H9 (cell line): Measurements from ENCODE around the gene RASA3. TPM values are rescaled to one million over a fixed set of nuclear protein-coding genes. Genes with fewer than 3 reads are reported as not detected.

Experiments
- DNase-seq: peaks from one replicate; pipeline ENCODE4 v3.0.0-alpha.2; 2017
- H2AFZ ChIP-seq: one replicate; pipeline ENCODE4 v1.6.1; 2013; ENCODE audit warnings: mild to moderate bottlenecking, low read length, control low read depth, moderate library complexity
- H2AK5ac ChIP-seq: 2 replicates; pipeline ENCODE4 v1.6.1; 2013; ENCODE audit warnings: low read length, control low read depth, mixed read lengths; ENCODE audit not compliant: insufficient read length
- H2BK120ac ChIP-seq: one replicate; pipeline ENCODE4 v1.6.1; 2013; ENCODE audit warnings: low read depth, mild to moderate bottlenecking, low read length, control low read depth, inconsistent platforms; ENCODE audit not compliant: poor library complexity, severe bottlenecking
- H2BK12ac ChIP-seq: 2 replicates; pipeline ENCODE4 v1.6.1; 2013; ENCODE audit warnings: low read length, control low read depth, mixed read lengths, low read depth; ENCODE audit not compliant: insufficient read length
- H2BK15ac ChIP-seq: 2 replicates; pipeline ENCODE4 v1.6.1; 2013; ENCODE audit warnings: low read depth, low read length, control low read depth
- H2BK20ac ChIP-seq: one replicate; pipeline ENCODE4 v1.6.1; 2013; ENCODE audit warnings: low read depth, mild to moderate bottlenecking, low read length, control low read depth, inconsistent platforms; ENCODE audit not compliant: poor library complexity, severe bottlenecking
- H2BK5ac ChIP-seq: 2 replicates; pipeline ENCODE4 v1.6.1; 2013; ENCODE audit warnings: low read length, control low read depth, mixed read lengths; ENCODE audit not compliant: insufficient read length
- H3K14ac ChIP-seq: 2 replicates; pipeline ENCODE4 v1.6.1; 2013; ENCODE audit warnings: low read length, control low read depth; ENCODE audit not compliant: insufficient read depth
- H3K18ac ChIP-seq: 2 replicates; pipeline ENCODE4 v1.6.1; 2013; ENCODE audit warnings: low read depth, mild to moderate bottlenecking, mixed read lengths, low read length, control low read depth; ENCODE audit not compliant: insufficient read length
- H3K23ac ChIP-seq: 2 replicates; pipeline ENCODE4 v1.6.1; 2013; ENCODE audit warnings: low read length, control low read depth, mixed read lengths, low read depth; ENCODE audit not compliant: insufficient read length
- H3K23me2 ChIP-seq: 2 replicates; pipeline ENCODE4 v1.6.1; 2013; ENCODE audit warnings: low read depth, mild to moderate bottlenecking, mixed read lengths, low read length, control low read depth; ENCODE audit not compliant: insufficient read length, poor library complexity, severe bottlenecking
- H3K27ac ChIP-seq: 2 replicates; pipeline ENCODE4 v1.5.1; 2013; ENCODE audit warnings: low read length, control low read depth, mixed read lengths, low read depth; ENCODE audit not compliant: insufficient read length
- H3K27me3 ChIP-seq: 2 replicates; pipeline ENCODE4 v1.6.1; 2013; ENCODE audit warnings: low read length, control low read depth, inconsistent platforms; ENCODE audit not compliant: insufficient read depth
- H3K4ac ChIP-seq: 2 replicates; pipeline ENCODE4 v1.6.1; 2013; ENCODE audit warnings: low read depth, mild to moderate bottlenecking, control low read depth, inconsistent platforms, low read length, moderate library complexity
- H3K4me1 ChIP-seq: 2 replicates; pipeline ENCODE4 v1.6.1; 2013; ENCODE audit warnings: low read length, control low read depth, inconsistent platforms; ENCODE audit not compliant: insufficient read depth
- H3K4me2 ChIP-seq: 2 replicates; pipeline ENCODE4 v1.6.1; 2013; ENCODE audit warnings: low read length, control low read depth, mixed read lengths; ENCODE audit not compliant: insufficient read length, insufficient read depth
- H3K56ac ChIP-seq: 2 replicates; pipeline ENCODE4 v1.6.1; 2013; ENCODE audit warnings: low read depth, mild to moderate bottlenecking, mixed read lengths, low read length, control low read depth; ENCODE audit not compliant: insufficient read length
- H3K79me1 ChIP-seq: 2 replicates; pipeline ENCODE4 v1.6.1; 2013; ENCODE audit warnings: low read depth, mild to moderate bottlenecking, moderate library complexity, low read length, control low read depth, inconsistent platforms; ENCODE audit not compliant: insufficient read depth, poor library complexity, severe bottlenecking
- H3K79me2 ChIP-seq: 2 replicates; pipeline ENCODE4 v1.6.1; 2013; ENCODE audit warnings: low read length, control low read depth, inconsistent platforms; ENCODE audit not compliant: insufficient read depth
- H3K9ac ChIP-seq: 2 replicates; pipeline ENCODE4 v1.6.1; 2013; ENCODE audit warnings: low read length, control low read depth, mixed read lengths; ENCODE audit not compliant: insufficient read length; ENCODE audit errors: extremely low read depth
- H3K9me3 ChIP-seq: one replicate; pipeline ENCODE4 v1.6.1; 2013; ENCODE audit warnings: low read depth, low read length, inconsistent platforms; ENCODE audit not compliant: control insufficient read depth
- H3T11ph ChIP-seq: one replicate; pipeline ENCODE4 v1.6.1; 2013; ENCODE audit warnings: mild to moderate bottlenecking, low read length, control low read depth, inconsistent platforms
- H4K20me1 ChIP-seq: one replicate; pipeline ENCODE4 v1.6.1; 2013; ENCODE audit not compliant: control insufficient read depth, insufficient read length, insufficient read depth
- H4K5ac ChIP-seq: 2 replicates; pipeline ENCODE4 v1.6.1; 2013; ENCODE audit warnings: low read depth, mild to moderate bottlenecking, mixed read lengths, low read length, control low read depth; ENCODE audit not compliant: insufficient read length
- H4K8ac ChIP-seq: replicated peaks from 2 replicates; pipeline ENCODE4 v1.6.1; 2013; ENCODE audit warnings: low read length, control low read depth, mixed read lengths, low read depth; ENCODE audit not compliant: insufficient read length
- H4K91ac ChIP-seq: 2 replicates; pipeline ENCODE4 v1.6.1; 2013; ENCODE audit warnings: low read depth, mild to moderate bottlenecking, moderate library complexity, mixed read lengths, low read length, control low read depth; ENCODE audit not compliant: insufficient read length
- H3K27ac Mint-ChIP-seq, 3 experiments: 2 replicates in 2 of 3; 3 replicates in 1 of 3; pipeline ENCODE4 v1.8.0; 2020 to 2021; ENCODE audit warnings: mixed read lengths in 3 of 3, mild to moderate bottlenecking in 1 of 3, moderate library complexity in 1 of 3
- H3K27me3 Mint-ChIP-seq: 2 replicates; pipeline ENCODE4 v1.8.0; 2021; ENCODE audit warnings: low read depth, mild to moderate bottlenecking, moderate library complexity, mixed read lengths
- H3K36me3 Mint-ChIP-seq, 3 experiments: 2 replicates in 2 of 3; 3 replicates in 1 of 3; pipeline ENCODE4 v1.8.0; 2020 to 2021; ENCODE audit warnings: low read depth in 3 of 3, mixed read lengths in 3 of 3; ENCODE audit not compliant: insufficient read depth in 1 of 3
- H3K4me1 Mint-ChIP-seq, 2 experiments: 2 replicates each; pipeline ENCODE4 v1.8.0; 2020; ENCODE audit warnings: mixed read lengths in 2 of 2
- H3K4me3 Mint-ChIP-seq, 2 experiments: 2 replicates in 1 of 2; 3 replicates in 1 of 2; pipeline ENCODE4 v1.8.0; 2020 to 2021; ENCODE audit warnings: mild to moderate bottlenecking in 2 of 2, mixed read lengths in 2 of 2, moderate library complexity in 1 of 2
- H3K9me3 Mint-ChIP-seq, 2 experiments: 2 replicates in 1 of 2; 3 replicates in 1 of 2; pipeline ENCODE4 v1.8.0; 2020; ENCODE audit warnings: mild to moderate bottlenecking in 2 of 2, mixed read lengths in 2 of 2, moderate library complexity in 1 of 2
- CTCF ChIP-seq: fragments of 200-600 bp; sonication (generic); conservative IDR thresholded peaks from 3 replicates; pipeline ENCODE4 v1.8.0; 2021; ENCODE audit warnings: antibody characterized with exemption, mild to moderate bottlenecking
- WGBS: extraction: QIAGEN DNeasy Blood & Tissue Kit; methylation state at CpG from one replicate; pipeline ENCODE4 v1.1.7; 2013; ENCODE audit warnings: missing lambda C conversion rate, low lambda C conversion rate, mixed read lengths; ENCODE audit not compliant: insufficient read length; ENCODE audit errors: extremely low coverage; 5-methylcytosine and 5-hydroxymethylcytosine counted together
- total RNA-seq: library from RNA; stranded (reverse); gene quantifications from 2 replicates; pipeline ENCODE4 v1.2.1, GENCODE V29; 2021

RASA3 gene
- total RNA-seq, 1 experiment from 2014 or later = 12.3 TPM

- H3K4me1 Mint-ChIP-seq = peaks cover 7 to 15% of the 10 kb centered on the region in 2 experiments
- Histone ChIP-seq H2BK20ac (no peak overlapping the region), H3K4ac (no peak overlapping the region), H4K91ac (no peak overlapping the region), H3K56ac (no peak overlapping the region), H2BK12ac (no peak overlapping the region), H3K9ac (no peak overlapping the region), H2AK5ac (no peak overlapping the region), H2BK15ac (no peak overlapping the region), H3K14ac (no peak overlapping the region), H4K8ac (no peak overlapping the region), H2BK5ac (no peak overlapping the region), H3K4me2 (no peak overlapping the region), H3T11ph (no peak overlapping the region), H3K18ac (no peak overlapping the region), H2BK120ac (no peak overlapping the region), H3K23ac (no peak overlapping the region), H2AFZ (no peak overlapping the region), H3K23me2 (no peaks in the 10 kb centered on the region), H3K4me1 (no peaks in the 10 kb centered on the region), H3K79me1 (no peaks in the 10 kb centered on the region), H3K27me3 (no peaks in the 10 kb centered on the region), H3K79me2 (no peaks in the 10 kb centered on the region), H3K27ac (no peak overlapping the region), H4K20me1 (no peaks in the 10 kb centered on the region), H3K9me3 (no peaks in the 10 kb centered on the region), H4K5ac (no peak overlapping the region)
- H3K4me3 Mint-ChIP-seq = no peak overlapping the region
- peaks cover 1% of the 10 kb centered on the region; the same call in 1 of the 2 replicates for H3K27me3 Mint-ChIP-seq
- no peak for DNase-seq
- WGBS = no CpG with 5 or more reads among the region's 5 CpGs
- no peak overlapping the region for H3K27ac Mint-ChIP-seq
- no peak for TF ChIP-seq CTCF
- H3K9me3 Mint-ChIP-seq = no peaks in the 10 kb centered on the region
- peaks cover 0 to 4% (median 0%) of the 10 kb centered on the region in 3 experiments; a peak in 2 of 7 replicates for H3K36me3 Mint-ChIP-seq
Measured at GRCh38 chr13:114054264-114054663, 78.2 kb downstream of the RASA3 start.
